Measurements from ENCODE around the gene EP400. TPM values are rescaled to one million over a fixed set of nuclear protein-coding genes. Genes with fewer than 3 reads are reported as not detected.

Gene EP400
- total and polyA plus RNA-seq, 2 of the 8 experiments (the other 6 are each of a cell fraction or from before 2014, with no cell fraction given) = 13.1 to 69.7 TPM

DNA sequence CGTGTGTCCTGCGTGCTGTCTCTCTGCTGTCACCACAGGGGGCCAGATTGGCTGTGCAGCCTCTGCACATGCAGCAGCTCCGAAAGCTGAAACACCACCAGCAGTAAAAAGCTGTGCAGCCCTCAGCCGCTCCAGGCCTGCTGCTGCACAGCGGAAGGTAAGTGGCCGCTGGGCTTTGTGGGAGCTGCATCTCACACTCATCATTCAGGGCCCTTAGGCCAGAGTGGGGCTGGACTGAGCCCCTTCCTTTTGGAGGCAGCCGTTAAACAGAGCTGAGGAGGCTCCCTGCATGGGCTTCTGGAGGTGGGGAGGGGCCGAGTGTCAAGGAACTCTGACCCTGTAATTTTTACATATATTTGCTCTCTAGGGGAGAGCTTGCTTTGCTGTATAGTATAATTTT, 177.3 kb downstream of the EP400 start:
- Histone ChIP-seq H3K4me2 (ENCODE audit: insufficient read depth in 1 of 2, low read depth in 2 of 2, low read length in 2 of 2) (no peak overlapping the region), H4K20me1 (replicated peaks in 1 of 2; ENCODE audit: control insufficient read depth in 1 of 2, insufficient read depth in 2 of 2, low read length in 2 of 2) (peaks cover 0 to 4% of the 10 kb centered on the region in 2 experiments), H3K9me3 (ENCODE audit: insufficient read depth in 2 of 2, low read depth in 1 of 2, low read length in 1 of 2) (peaks cover 10 to 29% of the 10 kb centered on the region in 2 experiments), H3K4ac (replicated peaks; ENCODE audit: insufficient read length, low read depth, low read length) (no peak overlapping the region), H3K14ac (ENCODE audit: insufficient read length) (no peak overlapping the region), H3K56ac (replicated peaks; ENCODE audit: insufficient read length, low read depth, low read length) (no peak overlapping the region), H3K4me1 (replicated peaks in 1 of 4; ENCODE audit: control insufficient read depth in 3 of 4, insufficient read depth in 4 of 4, low read length in 3 of 4) (no peaks in the 10 kb centered on the region), H2BK15ac (ENCODE audit: low read length) (no peak overlapping the region), H4K91ac (replicated peaks; ENCODE audit: insufficient read length, low read length) (no peak overlapping the region), H2BK12ac (ENCODE audit: low read depth, low read length) (no peak overlapping the region), H2BK120ac (replicated peaks; ENCODE audit: low read depth, low read length) (no peak overlapping the region), H4K5ac (ENCODE audit: insufficient read length, low read depth, low read length) (no peak overlapping the region), H3K9ac (replicated peaks in 1 of 4; ENCODE audit: extremely low read depth in 1 of 4, low read depth in 3 of 4, low read length in 3 of 4) (no peak overlapping the region), H3K4me3 (ENCODE audit: extremely low read depth in 1 of 4, insufficient read depth in 2 of 4, low read depth in 3 of 4, low read length in 4 of 4) (no peak overlapping the region), H3K23ac (ENCODE audit: insufficient read length) (no peak overlapping the region), H3K79me2 (ENCODE audit: control insufficient read depth in 1 of 2, insufficient read depth in 2 of 2, low read length in 2 of 2) (no peaks in the 10 kb centered on the region), H2AK5ac (ENCODE audit: low read depth, low read length) (no peak overlapping the region), H3K27me3 (replicated peaks in 1 of 4; ENCODE audit: control insufficient read depth in 3 of 4, extremely low read depth in 1 of 4, insufficient read depth in 3 of 4, low read length in 3 of 4) (no peaks in the 10 kb centered on the region; a peak in 1 of 7 replicates), H2BK5ac (ENCODE audit: low read depth, low read length) (no peak overlapping the region), H3K27ac (ENCODE audit: low read depth, low read length) (no peak overlapping the region), H4K8ac (ENCODE audit: extremely low read depth, insufficient read depth, low read length) (no peak overlapping the region), H3K18ac (ENCODE audit: extremely low read depth, low read length) (no peak overlapping the region), H3K23me2 (ENCODE audit: low read depth, low read length) (peaks cover 5% of the 10 kb centered on the region; the same call in 1 of the 2 replicates), H3K36me3 (ENCODE audit: control insufficient read depth in 2 of 4, insufficient read depth in 4 of 4, low read length in 3 of 4) (peaks cover 2 to 35% (median 23%) of the 10 kb centered on the region in 4 experiments; a peak in 6 of 8 replicates), H2AFZ (ENCODE audit: low read length) (no peak overlapping the region), H3K79me1 (ENCODE audit: low read depth, low read length) (no peaks in the 10 kb centered on the region), H2BK20ac (ENCODE audit: low read length) (no peak overlapping the region)
- CTCF ChIA-PET (ENCODE audit: partially characterized antibody) = interaction anchor here (0.7 to 0.8 kb wide), 2 partner anchors 67 to 261 kb away, joined by 3 read pairs; no protein-coding TSS in a partner anchor
- no peak for DNase-seq (ENCODE audit: low read depth in 1 of 2, low spot score in 2 of 2)
- POLR2A ChIA-PET (ENCODE audit: partially characterized antibody) = interaction anchor here (0.9 to 2.4 kb wide), 4 partner anchors 10 to 17 kb away, joined by 3 to 9 read pairs (median 6); partner anchors contain the start of genes DDX51 and NOC4L
- WGBS, 2 experiments (ENCODE audit: extremely low coverage in 1 of 2, insufficient coverage in 1 of 2, insufficient read length in 1 of 2, insufficient replicate concordance in 2 of 2, low coverage in 1 of 2, low lambda C conversion rate in 2 of 2, missing lambda C conversion rate in 1 of 2) = 95% methylated on average over 8 of the region's 8 CpGs; no CpG with 5 or more reads in 1 of the 2 experiments
- FAIRE-seq = no peak
- no peak for TF ChIP-seq TAF1 (IDR thresholded peaks at IDR 0.05; ENCODE audit: low read depth, low read length)
- TF ChIP-seq POU5F1 (IDR thresholded peaks at IDR 0.05; ENCODE audit: low read depth, low read length) = no peak
- no peak for TF ChIP-seq JUN (IDR thresholded peaks at IDR 0.05; ENCODE audit: low read depth, low read length)
- no peak for TF ChIP-seq TEAD4 (IDR thresholded peaks at IDR 0.05; ENCODE audit: low read depth, low read length)
- no peak for TF ChIP-seq SP1 (IDR thresholded peaks at IDR 0.05; ENCODE audit: low read depth, low read length)
- no peak for TF ChIP-seq KDM4A (IDR thresholded peaks at IDR 0.05; ENCODE audit: low read depth, low read length, severe bottlenecking)
- TF ChIP-seq RFX5 (IDR thresholded peaks at IDR 0.05; ENCODE audit: borderline replicate concordance, low read depth, low read length) = no peak
- no peak for TF ChIP-seq USF2 (IDR thresholded peaks at IDR 0.05; ENCODE audit: low read length)
- no peak for TF ChIP-seq JUND (IDR thresholded peaks at IDR 0.05; ENCODE audit: low read length)
- TF ChIP-seq HDAC2 (IDR thresholded peaks at IDR 0.05; ENCODE audit: borderline replicate concordance in 1 of 2, low read depth in 2 of 2, low read length in 2 of 2) = no peak
- TF ChIP-seq GTF2F1 (IDR thresholded peaks at IDR 0.05; ENCODE audit: borderline replicate concordance, low read depth, low read length) = no peak
- no peak for TF ChIP-seq POLR2A (IDR thresholded peaks at IDR 0.05; ENCODE audit: control extremely low read depth in 1 of 2, low read depth in 2 of 2, low read length in 2 of 2)
- no peak for TF ChIP-seq PHF8 (conservative IDR thresholded peaks at IDR 0.05; ENCODE audit: low read depth, low read length)

Data from H1 (cell line).